ENCODE data around the gene SLC35E1. TPM values are rescaled to one million over a fixed set of nuclear protein-coding genes. Genes with fewer than 3 reads are reported as not detected.
"Not testable (repeated sequence)": the region's sequence is repeated elsewhere in the genome, so short reads cannot be mapped to it uniquely, and the experiment has no call there.

Gene SLC35E1
- total RNA-seq, 1 donor from 2014 or later: 29.7 TPM

GRCh38 chr19:16561382-16561781, 10.8 kb downstream of the SLC35E1 start:
- Mint-ChIP-seq H3K4me1 (ENCODE audit: unreplicated experiment) (peaks cover 3% of the 10 kb centered on the region), H3K9me3 (ENCODE audit: unreplicated experiment) (no peaks in the 10 kb centered on the region), H3K4me3 (ENCODE audit: unreplicated experiment) (no peak overlapping the region), H3K27me3 (ENCODE audit: unreplicated experiment) (peaks cover 2% of the 10 kb centered on the region), H3K27ac (ENCODE audit: unreplicated experiment) (no peak overlapping the region), H3K36me3 (ENCODE audit: low read depth, unreplicated experiment) (peaks cover 41% of the 10 kb centered on the region)
- no peak for DNase-seq (ENCODE audit: low spot score)
- TF ChIP-seq CTCF (IDR thresholded peaks at IDR 0.05; ENCODE audit: unreplicated experiment): no peak

- peaks cover 36% of the 10 kb centered on the region for H3K36me3 Mint-ChIP-seq (ENCODE audit: low read depth, unreplicated experiment)
- no peaks in the 10 kb centered on the region for H3K9me3 Mint-ChIP-seq (ENCODE audit: unreplicated experiment)
- no peak overlapping the region for H3K27ac Mint-ChIP-seq (ENCODE audit: unreplicated experiment)
- peaks cover 2% of the 10 kb centered on the region for H3K27me3 Mint-ChIP-seq (ENCODE audit: unreplicated experiment)
- H3K4me1 Mint-ChIP-seq (ENCODE audit: unreplicated experiment): no peaks in the 10 kb centered on the region
- TF ChIP-seq CTCF (IDR thresholded peaks at IDR 0.05; ENCODE audit: unreplicated experiment): no peak
- H3K4me3 Mint-ChIP-seq (ENCODE audit: unreplicated experiment): no peak overlapping the region
- no peak for DNase-seq (ENCODE audit: low spot score)
These were observed 12.4 kb downstream of the SLC35E1 start for GRCh38 chr19:16559780-16560276.

- TF ChIP-seq CTCF (IDR thresholded peaks at IDR 0.05; ENCODE audit: unreplicated experiment): no peak
- Mint-ChIP-seq H3K4me1 (ENCODE audit: unreplicated experiment) (no peaks in the 10 kb centered on the region), H3K36me3 (ENCODE audit: low read depth, unreplicated experiment) (peaks cover 26% of the 10 kb centered on the region)
These were observed 17.4 kb downstream of the SLC35E1 start for GRCh38 chr19:16554776-16555175.

GRCh38 chr19:16551902-16552301, 20.3 kb downstream of the SLC35E1 start:
- H3K27me3 Mint-ChIP-seq (ENCODE audit: unreplicated experiment); H3K4me1 Mint-ChIP-seq (ENCODE audit: unreplicated experiment); H3K4me3 Mint-ChIP-seq (ENCODE audit: unreplicated experiment); H3K27ac Mint-ChIP-seq (ENCODE audit: unreplicated experiment); DNase-seq (ENCODE audit: low spot score); H3K9me3 Mint-ChIP-seq (ENCODE audit: unreplicated experiment): not testable (repeated sequence)
- H3K36me3 Mint-ChIP-seq (ENCODE audit: low read depth, unreplicated experiment): peaks cover 19% of the 10 kb centered on the region

More at GRCh38 chr19:16554776-16555175, 17.4 kb downstream of the SLC35E1 start:
- H3K27ac Mint-ChIP-seq (ENCODE audit: unreplicated experiment): no peak overlapping the region
- H3K27me3 Mint-ChIP-seq (ENCODE audit: unreplicated experiment): peaks cover 4% of the 10 kb centered on the region
- no peak overlapping the region for H3K4me3 Mint-ChIP-seq (ENCODE audit: unreplicated experiment)
- no peak for DNase-seq (ENCODE audit: low spot score)
- no peaks in the 10 kb centered on the region for H3K9me3 Mint-ChIP-seq (ENCODE audit: unreplicated experiment)

GRCh38 chr19:16548956-16549355, 23.3 kb downstream of the SLC35E1 start:
- Mint-ChIP-seq H3K4me3 (ENCODE audit: unreplicated experiment) (no peak overlapping the region), H3K27ac (ENCODE audit: unreplicated experiment) (no peak overlapping the region), H3K4me1 (ENCODE audit: unreplicated experiment) (peaks cover 2% of the 10 kb centered on the region), H3K9me3 (ENCODE audit: unreplicated experiment) (no peaks in the 10 kb centered on the region), H3K27me3 (ENCODE audit: unreplicated experiment) (peaks cover 3% of the 10 kb centered on the region), H3K36me3 (ENCODE audit: low read depth, unreplicated experiment) (peaks cover 18% of the 10 kb centered on the region)
- no peak for TF ChIP-seq CTCF (IDR thresholded peaks at IDR 0.05; ENCODE audit: unreplicated experiment)
- DNase-seq (ENCODE audit: low spot score): no peak
